HepG2 (cell line): ENCODE data around the gene ZFR2.

ENCODE experiments used
- ESRRA ChIP-seq: sonication (generic); formaldehyde crosslinking; IDR thresholded peaks from 2 replicates; pipeline ENCODE4 v1.5.1; 2020; ENCODE audit warnings: mild to moderate bottlenecking, low read depth, missing genetic modification reagents
- NR2C2 ChIP-seq: sonication (generic); formaldehyde crosslinking; IDR thresholded peaks from 2 replicates; pipeline ENCODE4 v1.4.0; 2020; ENCODE audit warnings: missing genetic modification reagents, mild to moderate bottlenecking, moderate library complexity, borderline replicate concordance
- PHF8 ChIP-seq: sonication (generic); formaldehyde crosslinking; IDR thresholded peaks from 2 replicates; pipeline ENCODE4 v1.5.0; 2020; ENCODE audit warnings: missing genetic modification reagents
- POLR2A ChIP-seq, 2 experiments: IDR thresholded peaks; 2 replicates each; pipeline ENCODE4 v1.6.1; 2011; ENCODE audit warnings: low read depth in 2 of 2, low read length in 2 of 2, mild to moderate bottlenecking in 1 of 2, moderate library complexity in 1 of 2; ENCODE audit not compliant: insufficient read depth in 1 of 2
- ZNF563 ChIP-seq: sonication (generic); formaldehyde crosslinking; IDR thresholded peaks from 2 replicates; pipeline ENCODE4 v1.8.0; 2022; ENCODE audit warnings: mild to moderate bottlenecking, moderate library complexity, missing genetic modification reagents

GRCh38 chr19:3902317-3902973 lies 33.6 kb upstream of the ZFR2 start:
- TF ChIP-seq PHF8, result no peak
- TF ChIP-seq ESRRA (CRISPR knock-in tag), result no peak
- TF ChIP-seq NR2C2 (CRISPR knock-in tag), result no peak
- TF ChIP-seq ZNF563 (CRISPR knock-in tag), result no peak
- no peak for TF ChIP-seq POLR2A (IDR thresholded peaks at IDR 0.05; ENCODE audit: insufficient read depth in 1 of 2, low read depth in 2 of 2, low read length in 2 of 2)
